Progenitor cell of endocrine pancreas (in vitro differentiated cells): ENCODE results near the gene TMOD2. TPM values are rescaled to one million over a fixed set of nuclear protein-coding genes. Genes with fewer than 3 reads are reported as not detected.

Experiments
- DNase-seq: peaks from one replicate; pipeline ENCODE4 v3.0.0; 2021; ENCODE audit warnings: low spot score; ENCODE audit not compliant: unreplicated experiment
- H3K27ac Mint-ChIP-seq: 2 replicates; pipeline ENCODE4 v1.8.0; 2021; ENCODE audit warnings: mild to moderate bottlenecking, moderate library complexity, mixed read lengths
- H3K27me3 Mint-ChIP-seq: 2 replicates; pipeline ENCODE4 v1.8.0; 2021; ENCODE audit warnings: mixed read lengths
- H3K36me3 Mint-ChIP-seq: 2 replicates; pipeline ENCODE4 v1.8.0; 2022; ENCODE audit warnings: mixed read lengths; ENCODE audit not compliant: insufficient read depth
- H3K4me1 Mint-ChIP-seq: 2 replicates; pipeline ENCODE4 v1.8.0; 2021; ENCODE audit warnings: low read depth, mixed read lengths
- H3K4me3 Mint-ChIP-seq: 2 replicates; pipeline ENCODE4 v1.8.0; 2021; ENCODE audit warnings: low read depth, mild to moderate bottlenecking, moderate library complexity, mixed read lengths
- H3K9me3 Mint-ChIP-seq: 2 replicates; pipeline ENCODE4 v1.8.0; 2021; ENCODE audit warnings: low read depth, mixed read lengths
- CTCF ChIP-seq: fragments of 200-600 bp; sonication (generic); IDR thresholded peaks from one replicate; pipeline ENCODE4 v1.5.0; 2021; ENCODE audit warnings: antibody characterized with exemption, mild to moderate bottlenecking; ENCODE audit not compliant: unreplicated experiment
- total RNA-seq: library from RNA; stranded (reverse); gene quantifications from 2 replicates; pipeline ENCODE4 v1.2.1, GENCODE V29; 2021

Gene TMOD2
- total RNA-seq, 1 donor from 2014 or later = 8.1 TPM

- Mint-ChIP-seq H3K36me3 (no peaks in the 10 kb centered on the region), H3K27ac (no peak overlapping the region), H3K9me3 (no peaks in the 10 kb centered on the region), H3K27me3 (no peaks in the 10 kb centered on the region), H3K4me1 (no peaks in the 10 kb centered on the region), H3K4me3 (no peak overlapping the region)
- no peak for DNase-seq
- TF ChIP-seq CTCF = no peak
Observed at GRCh38 chr15:51806123-51806522, 54.7 kb downstream of the TMOD2 start.

GRCh38 chr15:51809457-51809856, 58.1 kb downstream of the TMOD2 start:
- no peaks in the 10 kb centered on the region for H3K27me3 Mint-ChIP-seq
- H3K9me3 Mint-ChIP-seq = no peaks in the 10 kb centered on the region
- H3K4me3 Mint-ChIP-seq = no peak overlapping the region

GRCh38 chr15:51812598-51812997, 61.2 kb downstream of the TMOD2 start:
- Mint-ChIP-seq H3K36me3 (no peaks in the 10 kb centered on the region), H3K9me3 (no peaks in the 10 kb centered on the region), H3K27me3 (no peaks in the 10 kb centered on the region), H3K27ac (no peak overlapping the region), H3K4me1 (peaks cover 25% of the 10 kb centered on the region), H3K4me3 (no peak overlapping the region)
- TF ChIP-seq CTCF = no peak
- DNase-seq = no peak

More at GRCh38 chr15:51809457-51809856, 58.1 kb downstream of the TMOD2 start:
- H3K27ac Mint-ChIP-seq = no peak overlapping the region
- H3K4me1 Mint-ChIP-seq = peaks cover 4% of the 10 kb centered on the region
- TF ChIP-seq CTCF = no peak
- no peaks in the 10 kb centered on the region for H3K36me3 Mint-ChIP-seq
- DNase-seq = no peak

- H3K9me3 Mint-ChIP-seq = peaks cover 6% of the 10 kb centered on the region
- H3K4me3 Mint-ChIP-seq = no peak overlapping the region
- no peaks in the 10 kb centered on the region for H3K36me3 Mint-ChIP-seq
- TF ChIP-seq CTCF = no peak
- no peak for DNase-seq
- peaks cover 32% of the 10 kb centered on the region for H3K4me1 Mint-ChIP-seq
- H3K27me3 Mint-ChIP-seq = no peaks in the 10 kb centered on the region
- no peak overlapping the region for H3K27ac Mint-ChIP-seq
Observed at GRCh38 chr15:51814606-51815005, 63.2 kb downstream of the TMOD2 start.

- Mint-ChIP-seq H3K27me3 (no peaks in the 10 kb centered on the region), H3K4me3 (peak overlapping the region; percentile 4), H3K9me3 (peaks cover 21% of the 10 kb centered on the region), H3K36me3 (peaks cover 8% of the 10 kb centered on the region), H3K4me1 (peaks cover 32% of the 10 kb centered on the region), H3K27ac (peak overlapping the region; percentile 2)
- DNase-seq = no peak
- TF ChIP-seq CTCF = no peak
Observed at GRCh38 chr15:51816611-51817010, 65.2 kb downstream of the TMOD2 start.
